Measurements from ENCODE around the gene PDE6D. TPM values are rescaled to one million over a fixed set of nuclear protein-coding genes. Genes with fewer than 3 reads are reported as not detected.

Gene PDE6D
- total RNA-seq, 1 donor from 2014 or later = 31.9 TPM

DNA sequence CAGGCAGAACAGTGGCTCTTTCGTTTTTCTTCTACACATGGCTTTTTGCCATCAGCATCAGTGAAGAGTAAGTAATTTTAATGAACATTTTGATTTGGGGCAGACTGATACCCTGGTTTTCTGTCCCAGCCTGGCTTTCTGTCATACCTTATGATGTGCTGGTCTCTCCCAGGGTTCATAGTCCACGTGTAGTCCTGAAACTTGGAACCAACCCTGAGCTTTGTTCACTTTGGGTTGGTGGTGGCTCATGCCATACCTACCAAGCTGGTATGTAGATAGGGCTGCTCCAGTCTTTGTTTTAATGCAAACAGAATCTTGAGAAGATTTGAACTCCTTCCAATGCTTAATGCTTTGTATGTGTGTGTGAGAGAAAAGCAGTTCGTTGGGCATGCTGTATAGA is 10.0 kb upstream of the PDE6D start:
- intact Hi-C loops (cut with micrococcal nuclease) = no loop called here
- Mint-ChIP-seq H3K36me3 (ENCODE audit: low read depth) (peaks cover 31% of the 10 kb centered on the region), H3K4me1 (ENCODE audit: low read depth) (peaks cover 13% of the 10 kb centered on the region), H3K27ac (no peak overlapping the region), H3K9me3 (no peaks in the 10 kb centered on the region), H3K27me3 (ENCODE audit: insufficient read depth) (no peaks in the 10 kb centered on the region), H3K4me3 (no peak overlapping the region)
- DNase-seq (ENCODE audit: low spot score) = no peak

DNA sequence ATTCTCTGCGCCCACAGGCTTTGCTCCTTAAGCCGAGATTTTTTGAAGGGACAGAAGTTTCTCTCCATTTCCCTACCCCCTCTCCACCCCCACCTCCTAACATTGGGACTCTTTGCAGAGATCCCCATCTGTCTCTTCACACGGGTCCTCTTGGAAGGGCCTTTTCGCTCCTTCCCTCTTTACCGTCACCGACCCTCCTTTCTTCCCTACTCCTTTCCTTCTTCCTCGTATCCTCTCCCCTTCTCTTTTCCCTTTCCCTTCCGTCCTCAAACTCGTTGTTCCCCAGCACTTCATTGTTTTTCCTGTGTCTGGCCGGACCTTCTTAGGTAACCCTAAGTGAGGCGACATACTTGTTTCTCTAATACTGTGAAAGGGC is 5.8 kb upstream of the PDE6D start:
- Mint-ChIP-seq H3K36me3 (ENCODE audit: low read depth) (peaks cover 18% of the 10 kb centered on the region), H3K27me3 (ENCODE audit: insufficient read depth) (no peaks in the 10 kb centered on the region), H3K4me3 (peak overlapping the region; percentile 94), H3K4me1 (ENCODE audit: low read depth) (peaks cover 44% of the 10 kb centered on the region), H3K9me3 (no peaks in the 10 kb centered on the region), H3K27ac (peak overlapping the region; percentile 88)
- DNase-seq (ENCODE audit: low spot score) = no peak
- intact Hi-C loops (cut with micrococcal nuclease) = loop anchor here (1.0 to 5.0 kb wide), 2 partner anchors 175 to 765 kb away; partner anchors contain the start of genes EIF4E2 and TIGD1

DNA sequence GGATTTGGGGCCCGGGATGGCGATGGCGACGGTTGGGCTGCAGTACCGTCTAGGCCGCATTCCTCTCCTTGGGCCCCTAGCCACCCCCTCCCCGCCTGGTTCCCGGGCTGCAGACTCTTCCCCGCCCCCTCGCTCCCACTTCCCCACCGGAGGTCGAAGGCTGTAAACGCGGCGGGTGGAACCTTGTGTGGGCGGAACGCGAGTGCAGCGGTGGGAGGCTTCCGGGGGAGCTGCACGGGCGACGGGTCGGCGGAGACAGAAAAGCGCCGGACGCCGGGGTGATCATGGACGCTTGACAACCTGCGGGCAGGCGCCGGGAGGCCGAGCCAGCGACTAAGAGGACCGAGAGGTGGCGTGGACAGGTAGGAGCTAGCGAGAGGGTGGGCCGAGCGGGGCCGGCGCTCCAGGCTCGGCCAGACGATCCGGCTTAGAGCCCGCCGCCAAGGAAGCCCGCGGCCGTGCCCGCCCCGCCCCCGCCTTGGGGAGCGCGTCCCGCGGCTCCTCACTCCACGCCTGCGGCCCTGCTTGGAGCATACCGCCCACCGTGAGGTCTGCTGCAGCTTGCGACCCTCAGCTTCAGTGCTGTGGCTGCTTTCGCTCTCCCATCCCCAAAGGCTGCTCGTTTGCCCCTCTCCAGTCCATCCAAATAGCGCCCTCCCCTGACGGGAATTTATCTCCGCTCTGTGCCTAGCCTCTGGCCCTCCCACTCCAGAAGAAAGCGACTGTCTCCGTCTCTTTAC is 5.3 kb upstream of the PDE6D start, which contains the start of gene COPS7B:
Gene COPS7B, plus strand, starts transcription at position 269 of the 740 bp plus-strand sequence. CDS start 2,126 bp downstream, outside the sequence.
- H3K36me3 Mint-ChIP-seq (ENCODE audit: low read depth) = peaks cover 14% of the 10 kb centered on the region
- peaks cover 50% of the 10 kb centered on the region for H3K4me1 Mint-ChIP-seq (ENCODE audit: low read depth)
- peak within 1 kb of the TSS; percentile 88 for H3K27ac Mint-ChIP-seq
- H3K27me3 Mint-ChIP-seq (ENCODE audit: insufficient read depth) = no peaks in the 10 kb centered on the region
- intact Hi-C loops (cut with micrococcal nuclease) = loop anchor here (1.0 to 5.0 kb wide), 2 partner anchors 174 to 766 kb away; partner anchors contain the start of genes EIF4E2 and TIGD1
- H3K4me3 Mint-ChIP-seq = peak within 1 kb of the TSS; percentile 94
- H3K9me3 Mint-ChIP-seq = no peaks in the 10 kb centered on the region
- DNase-seq (ENCODE audit: low spot score) = peak; percentile 76

DNA sequence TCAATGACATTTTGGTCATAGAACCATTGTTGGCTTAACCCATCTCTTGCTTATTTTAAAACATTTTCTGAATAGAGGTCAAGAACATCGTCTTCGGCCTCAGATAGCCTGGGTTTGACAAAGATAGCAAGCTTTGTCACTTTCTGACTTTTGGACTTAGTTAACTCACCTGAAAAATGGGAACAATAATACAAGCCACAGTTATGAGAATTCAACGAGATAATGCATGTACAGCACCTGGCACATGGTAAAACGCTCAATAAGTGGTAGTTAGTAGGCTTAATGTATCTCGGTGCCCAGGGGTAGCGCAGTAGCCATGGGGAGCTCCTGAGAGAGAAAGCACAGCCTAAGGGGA is 4.7 kb upstream of the PDE6D start:
- intact Hi-C loops (cut with micrococcal nuclease) = loop anchor here (1.0 to 5.0 kb wide), 2 partner anchors 173 to 767 kb away; partner anchors contain the start of genes EIF4E2 and TIGD1
- peaks cover 10% of the 10 kb centered on the region for H3K36me3 Mint-ChIP-seq (ENCODE audit: low read depth)
- peak overlapping the region; percentile 86 for H3K27ac Mint-ChIP-seq
- H3K9me3 Mint-ChIP-seq = no peaks in the 10 kb centered on the region
- DNase-seq (ENCODE audit: low spot score) = no peak
- H3K4me1 Mint-ChIP-seq (ENCODE audit: low read depth) = peaks cover 54% of the 10 kb centered on the region
- H3K27me3 Mint-ChIP-seq (ENCODE audit: insufficient read depth) = no peaks in the 10 kb centered on the region
- H3K4me3 Mint-ChIP-seq = peak overlapping the region; percentile 94

DNA sequence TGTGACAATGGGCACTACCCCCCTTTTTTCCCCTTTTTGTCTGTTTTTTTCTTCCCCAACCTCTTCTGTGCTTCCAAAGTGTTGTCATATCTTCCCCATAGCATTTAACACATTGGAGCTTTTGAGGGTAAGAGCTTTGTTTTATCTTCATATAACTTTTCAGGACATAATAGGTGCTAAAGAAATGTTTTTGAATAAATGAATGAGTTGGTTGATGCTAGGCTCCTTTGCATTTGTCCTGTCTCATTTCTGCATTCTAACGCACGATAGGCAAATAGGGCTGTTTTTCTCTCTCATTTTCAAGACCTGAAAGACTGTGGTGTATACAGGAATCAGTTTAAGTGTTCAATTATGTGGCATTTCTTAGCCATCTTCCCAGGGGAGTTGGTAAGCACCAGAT is 4.3 kb upstream of the PDE6D start:
- Mint-ChIP-seq H3K4me1 (ENCODE audit: low read depth) (peaks cover 54% of the 10 kb centered on the region), H3K27ac (peak overlapping the region; percentile 86), H3K36me3 (ENCODE audit: low read depth) (peaks cover 10% of the 10 kb centered on the region), H3K4me3 (peak overlapping the region; percentile 94), H3K9me3 (no peaks in the 10 kb centered on the region), H3K27me3 (ENCODE audit: insufficient read depth) (no peaks in the 10 kb centered on the region)
- no peak for DNase-seq (ENCODE audit: low spot score)
- intact Hi-C loops (cut with micrococcal nuclease) = loop anchor here (5.0 kb wide), 1 partner anchor 767 kb away; the partner anchor contains the start of genes EIF4E2 and TIGD1

DNA sequence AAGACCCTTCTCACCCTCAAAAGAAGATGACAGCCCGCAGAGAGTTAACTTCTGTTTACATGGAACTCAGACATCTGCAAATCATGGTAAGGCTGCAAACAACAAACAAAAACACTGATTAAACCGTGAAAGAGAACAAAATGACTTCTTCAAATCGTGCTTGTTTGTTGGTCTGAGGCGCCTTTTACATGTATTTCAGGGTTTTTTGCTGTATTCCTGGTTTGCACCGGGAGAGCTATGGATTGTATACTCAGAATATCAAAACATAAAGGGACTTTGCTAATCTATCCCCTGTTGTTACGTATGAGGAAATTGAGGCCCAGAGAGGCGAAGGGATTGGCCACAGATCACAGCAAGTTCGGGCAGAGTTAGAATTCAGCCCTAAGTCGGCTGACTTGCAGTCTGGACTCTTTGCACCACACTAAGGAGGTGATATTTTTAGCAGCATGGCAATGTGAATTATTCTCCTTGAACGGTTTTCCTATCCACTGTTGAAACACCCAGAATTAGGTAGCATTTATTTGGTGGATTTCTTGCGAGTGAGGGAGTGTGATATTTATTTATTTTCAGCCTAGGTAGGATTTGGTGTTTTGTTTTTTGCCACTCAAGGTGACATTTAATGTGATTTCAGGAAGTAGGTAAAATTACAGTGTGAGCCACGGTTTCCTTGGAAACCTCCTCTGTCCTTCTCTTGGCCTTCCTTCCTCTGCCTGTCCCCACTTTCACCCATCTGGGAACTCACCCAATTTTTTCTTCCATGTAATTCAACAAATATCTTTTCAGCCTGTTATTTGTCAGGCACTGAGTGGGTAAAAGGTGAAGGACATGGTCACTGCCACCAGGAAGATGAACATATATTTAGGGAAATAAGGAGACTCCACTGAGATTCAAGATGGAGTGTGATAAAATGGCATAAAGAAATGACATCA is 980 bp upstream of the PDE6D start:
- peaks cover 62% of the 10 kb centered on the region for H3K4me1 Mint-ChIP-seq (ENCODE audit: low read depth)
- intact Hi-C loops (cut with micrococcal nuclease) = loop anchor here (1.0 to 5.0 kb wide), 10 partner anchors 67 to 1859 kb away; partner anchors contain the start of genes ATG16L1, FBXO36, NCL and PSMD1
- no peaks in the 10 kb centered on the region for H3K9me3 Mint-ChIP-seq
- H3K27ac Mint-ChIP-seq = peak overlapping the region; percentile 94
- H3K4me3 Mint-ChIP-seq = peak overlapping the region; percentile 93
- peaks cover 7% of the 10 kb centered on the region for H3K36me3 Mint-ChIP-seq (ENCODE audit: low read depth)
- no peak for DNase-seq (ENCODE audit: low spot score)
- no peaks in the 10 kb centered on the region for H3K27me3 Mint-ChIP-seq (ENCODE audit: insufficient read depth)

DNA sequence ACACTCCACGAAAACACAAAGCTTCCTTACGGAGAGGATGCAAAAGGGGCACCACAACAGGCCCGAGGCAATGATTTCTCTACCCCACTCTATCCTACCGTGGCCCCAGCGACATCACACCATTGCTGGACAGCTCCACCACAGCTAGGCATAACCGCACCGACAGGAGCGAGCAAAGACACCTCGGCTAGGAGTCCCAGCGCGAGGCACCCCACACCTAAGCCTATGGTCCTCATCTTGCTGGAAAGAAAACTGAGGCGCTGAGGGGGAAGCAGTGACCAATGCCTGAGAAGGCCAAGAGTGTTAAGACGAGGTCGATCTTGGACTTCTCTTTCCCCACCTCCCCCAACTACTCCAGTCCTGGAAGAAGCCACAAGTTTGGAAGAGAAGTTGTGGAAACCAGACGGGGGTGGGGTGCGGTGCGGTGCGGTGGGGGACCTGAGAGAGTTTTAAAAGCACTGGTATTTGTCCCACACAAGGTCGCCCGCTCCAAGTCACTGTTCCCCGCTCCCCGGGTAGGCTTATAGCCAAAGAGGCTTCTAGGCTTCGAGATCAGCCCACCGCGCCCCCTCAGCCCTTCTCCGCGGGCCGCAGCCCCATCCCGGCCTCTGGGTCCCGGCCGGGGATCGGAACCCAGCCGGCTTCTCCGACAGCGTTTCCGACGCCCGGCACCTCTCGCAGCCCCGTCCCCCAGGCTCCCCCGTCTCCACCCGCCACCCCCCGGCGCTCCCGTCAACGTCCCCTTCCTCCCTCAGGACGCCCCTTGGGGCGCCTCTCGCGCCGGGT is 766 bp downstream of the PDE6D start:
- Mint-ChIP-seq H3K9me3 (no peaks in the 10 kb centered on the region), H3K27ac (peak overlapping the region; percentile 59), H3K27me3 (ENCODE audit: insufficient read depth) (no peaks in the 10 kb centered on the region), H3K4me3 (peak overlapping the region; percentile 93), H3K4me1 (ENCODE audit: low read depth) (peaks cover 49% of the 10 kb centered on the region), H3K36me3 (ENCODE audit: low read depth) (peaks cover 7% of the 10 kb centered on the region)
- no peak for DNase-seq (ENCODE audit: low spot score)
- intact Hi-C loops (cut with micrococcal nuclease) = loop anchor here (2.0 to 5.0 kb wide), 3 partner anchors 104 to 1858 kb away; partner anchors contain the start of genes ATG16L1, FBXO36 and TRIP12

DNA sequence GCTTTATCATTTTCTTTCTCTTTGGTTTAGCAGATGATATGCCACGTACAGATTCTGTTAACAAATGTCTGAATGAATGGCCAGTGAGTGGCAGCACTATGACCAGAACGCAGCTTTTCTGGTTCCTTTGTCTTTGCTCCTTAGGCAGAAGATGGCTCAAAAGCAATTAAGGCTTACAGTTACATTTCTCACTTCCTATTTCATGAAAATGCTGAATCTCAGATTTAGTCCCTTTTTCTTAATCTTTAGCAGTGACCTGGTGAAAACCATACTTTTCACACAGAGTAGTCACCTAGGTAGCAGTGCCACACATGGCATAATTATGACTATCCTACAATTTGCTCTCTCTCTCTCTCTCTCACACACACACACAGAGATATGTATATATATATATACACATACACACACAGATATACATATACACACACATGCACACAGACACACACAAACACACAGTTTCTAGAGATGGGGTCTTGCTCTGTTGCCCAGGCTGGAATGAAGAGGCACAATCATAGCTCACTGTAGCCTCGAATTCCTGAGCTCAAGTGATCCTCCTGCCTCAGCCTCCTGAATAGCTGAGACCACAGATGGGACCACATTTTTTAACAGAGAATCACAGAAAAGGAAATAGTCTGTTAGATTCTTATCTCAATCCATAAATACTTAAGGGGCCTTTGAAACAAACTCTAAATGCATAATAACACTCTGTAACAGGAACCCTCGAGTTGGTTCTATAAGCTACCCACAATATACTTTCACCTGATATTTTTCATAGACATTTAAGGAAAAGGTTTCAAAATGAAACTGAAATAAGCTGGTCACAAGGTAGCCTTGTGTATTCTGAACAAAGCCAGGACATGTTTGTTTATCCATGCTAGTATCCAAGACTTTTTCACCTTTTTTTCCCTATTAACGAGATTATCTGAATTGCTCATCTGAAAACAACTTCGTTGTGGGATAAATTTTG is 11.6 kb downstream of the PDE6D start:
- peaks cover 34% of the 10 kb centered on the region for H3K4me1 Mint-ChIP-seq (ENCODE audit: low read depth)
- no peaks in the 10 kb centered on the region for H3K9me3 Mint-ChIP-seq
- no peak overlapping the region for H3K4me3 Mint-ChIP-seq
- intact Hi-C loops (cut with micrococcal nuclease) = no loop called here
- H3K27ac Mint-ChIP-seq = no peak overlapping the region
- DNase-seq (ENCODE audit: low spot score) = no peak
- no peaks in the 10 kb centered on the region for H3K27me3 Mint-ChIP-seq (ENCODE audit: insufficient read depth)
- no peaks in the 10 kb centered on the region for H3K36me3 Mint-ChIP-seq (ENCODE audit: low read depth)

DNA sequence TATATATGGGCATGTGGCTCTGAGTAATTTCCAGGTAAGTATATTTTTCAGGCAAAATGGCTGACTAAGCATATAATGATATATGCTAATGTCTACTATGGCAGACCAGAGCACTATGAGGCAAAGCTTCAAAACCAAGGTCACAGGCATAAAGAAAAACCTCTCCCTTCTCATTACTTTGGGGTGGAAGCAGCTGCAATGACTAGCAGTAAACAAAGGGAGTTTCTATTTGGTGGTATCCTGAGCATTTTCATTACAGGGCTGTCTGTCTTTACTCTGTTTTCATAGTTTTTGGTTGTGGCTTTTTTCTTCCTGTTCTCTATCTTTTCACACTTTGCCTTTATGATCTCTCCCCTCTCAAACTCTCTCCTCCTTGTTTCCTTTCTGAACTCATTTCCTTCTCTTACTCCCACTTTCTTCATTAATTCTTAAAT is 15.6 kb downstream of the PDE6D start:
- H3K36me3 Mint-ChIP-seq (ENCODE audit: low read depth) = no peaks in the 10 kb centered on the region
- H3K27me3 Mint-ChIP-seq (ENCODE audit: insufficient read depth) = no peaks in the 10 kb centered on the region
- H3K4me1 Mint-ChIP-seq (ENCODE audit: low read depth) = peaks cover 34% of the 10 kb centered on the region
- DNase-seq (ENCODE audit: low spot score) = no peak
- H3K27ac Mint-ChIP-seq = peak overlapping the region; percentile 59
- H3K4me3 Mint-ChIP-seq = no peak overlapping the region
- intact Hi-C loops (cut with micrococcal nuclease) = no loop called here
- H3K9me3 Mint-ChIP-seq = no peaks in the 10 kb centered on the region

DNA sequence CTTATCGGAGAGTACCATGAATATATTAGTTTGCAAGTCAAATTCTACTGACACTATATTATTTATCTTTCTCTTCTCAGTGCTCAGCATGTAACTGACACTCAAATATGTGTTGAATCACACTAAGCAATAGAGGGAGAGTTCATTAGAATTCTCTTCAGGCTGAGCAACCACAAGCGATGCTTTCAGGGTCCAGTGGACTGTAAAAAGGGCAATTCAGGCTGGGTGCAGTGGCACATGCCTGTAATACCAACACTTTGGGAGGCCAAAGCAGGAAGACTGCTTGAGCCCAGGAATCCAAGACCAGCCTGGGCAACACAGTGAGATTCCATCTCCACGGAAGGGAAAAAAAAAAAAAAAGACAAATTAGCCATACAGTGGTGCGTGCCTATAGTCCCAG is 16.3 kb downstream of the PDE6D start:
- no peak for DNase-seq (ENCODE audit: low spot score)
- no peaks in the 10 kb centered on the region for H3K9me3 Mint-ChIP-seq
- no peak overlapping the region for H3K4me3 Mint-ChIP-seq
- H3K36me3 Mint-ChIP-seq (ENCODE audit: low read depth) = no peaks in the 10 kb centered on the region
- no peaks in the 10 kb centered on the region for H3K27me3 Mint-ChIP-seq (ENCODE audit: insufficient read depth)
- intact Hi-C loops (cut with micrococcal nuclease) = no loop called here
- no peak overlapping the region for H3K27ac Mint-ChIP-seq
- H3K4me1 Mint-ChIP-seq (ENCODE audit: low read depth) = peaks cover 29% of the 10 kb centered on the region

DNA sequence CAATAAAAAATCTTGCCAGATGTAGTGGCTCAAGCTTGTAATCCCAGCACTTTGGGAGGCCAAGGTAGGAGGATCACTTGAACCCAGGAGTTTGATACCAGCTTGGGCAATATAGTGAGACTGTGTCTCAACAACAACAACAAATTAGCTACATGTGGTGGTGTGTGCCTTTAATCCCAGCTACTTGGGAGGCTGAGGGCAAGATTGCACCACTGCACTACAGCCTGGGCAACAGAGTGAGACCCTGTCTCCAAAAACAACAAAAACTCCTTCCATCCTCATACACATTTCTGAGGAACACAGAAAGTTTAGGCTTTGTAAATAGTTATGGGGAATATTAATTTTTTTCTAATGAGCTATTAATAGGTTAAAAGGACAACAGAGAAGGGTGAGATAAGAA is 17.0 kb downstream of the PDE6D start:
- H3K27ac Mint-ChIP-seq = no peak overlapping the region
- DNase-seq (ENCODE audit: low spot score) = no peak
- H3K9me3 Mint-ChIP-seq = no peaks in the 10 kb centered on the region
- intact Hi-C loops (cut with micrococcal nuclease) = no loop called here
- no peak overlapping the region for H3K4me3 Mint-ChIP-seq
- H3K27me3 Mint-ChIP-seq (ENCODE audit: insufficient read depth) = no peaks in the 10 kb centered on the region
- peaks cover 23% of the 10 kb centered on the region for H3K4me1 Mint-ChIP-seq (ENCODE audit: low read depth)
- H3K36me3 Mint-ChIP-seq (ENCODE audit: low read depth) = no peaks in the 10 kb centered on the region

All from activated T-helper 1 cell treated with anti-CD3 and anti-CD28 coated beads, Interleukin-12 subunit alpha, Interleukin-12 subunit beta, Interleukin-2, Interleukin-4 antibody, amounts not matched to agents 30 ng/mL and 10 ng/mL and 1 ng/mL, durations not matched to agents 14 hours and 24 hours and 36 hours (primary cell).